ENCODE measurements around the gene EP400.
"Not testable (repeated sequence)": the region's sequence is repeated elsewhere in the genome, so short reads cannot be mapped to it uniquely, and the experiment has no call there.

The EP400 gene

GRCh38 chr12:132071830-132072384 lies 122.2 kb downstream of the EP400 start:
- DNase-seq, result peak; percentile 52

- DNase-seq, result peak; percentile 24
These were observed 124.5 kb downstream of the EP400 start for GRCh38 chr12:132074216-132074615.

GRCh38 chr12:132075026-132075713 lies 125.4 kb downstream of the EP400 start:
- peak; percentile 47 for DNase-seq

- peak; percentile 27 for DNase-seq
These were observed 126.2 kb downstream of the EP400 start for GRCh38 chr12:132075714-132076553.

- DNase-seq, result peak; percentile 50
These were observed 127.0 kb downstream of the EP400 start for GRCh38 chr12:132076711-132077110.

- peak; percentile 55 for DNase-seq
These were observed 127.8 kb downstream of the EP400 start for GRCh38 chr12:132077322-132078100.

DNA sequence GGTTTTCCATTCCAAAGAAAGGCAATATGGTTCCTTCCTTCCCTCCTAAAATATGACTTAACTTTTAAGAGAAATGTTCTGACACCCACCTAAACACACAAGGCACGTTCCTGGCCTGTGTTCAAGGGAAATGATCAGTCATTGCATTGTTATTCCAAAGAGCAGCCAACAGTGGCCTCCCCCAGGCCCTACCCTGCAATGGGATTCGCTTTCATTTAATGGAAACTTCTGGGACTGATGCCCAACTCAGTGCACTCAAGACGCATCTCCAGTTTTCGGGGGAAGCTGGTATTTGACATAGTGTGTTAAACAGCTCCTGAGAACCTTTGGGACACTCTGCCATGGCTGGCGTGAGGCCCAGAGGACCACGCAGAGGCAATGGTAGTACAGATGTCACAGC lies 128.4 kb downstream of the EP400 start:
- DNase-seq, result peak; percentile 25

- DNase-seq, result peak; percentile 16
These were observed 129.5 kb downstream of the EP400 start for GRCh38 chr12:132079200-132079599.

GRCh38 chr12:132079695-132080094 lies 130.0 kb downstream of the EP400 start:
- DNase-seq, result no peak

DNA sequence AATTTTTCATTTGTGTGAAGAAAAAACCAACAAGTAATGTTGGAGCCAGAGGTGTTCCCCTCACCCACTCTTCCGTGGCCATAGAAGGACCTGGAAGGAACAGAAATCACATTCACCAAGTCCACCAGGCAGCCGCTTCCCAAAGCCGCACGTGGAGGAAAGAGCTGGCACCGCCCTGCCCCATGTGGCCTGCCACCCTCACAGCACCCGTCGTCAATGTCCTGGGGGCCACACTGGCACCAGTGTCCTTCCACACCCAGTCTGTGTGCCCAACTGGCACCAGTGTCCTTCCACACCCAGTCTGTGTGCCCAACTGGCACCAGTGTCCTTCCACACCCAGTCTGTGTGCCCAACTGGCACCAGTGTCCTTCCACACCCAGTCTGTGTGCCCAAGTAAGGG lies 130.8 kb downstream of the EP400 start:
- not testable (repeated sequence) for DNase-seq

DNA sequence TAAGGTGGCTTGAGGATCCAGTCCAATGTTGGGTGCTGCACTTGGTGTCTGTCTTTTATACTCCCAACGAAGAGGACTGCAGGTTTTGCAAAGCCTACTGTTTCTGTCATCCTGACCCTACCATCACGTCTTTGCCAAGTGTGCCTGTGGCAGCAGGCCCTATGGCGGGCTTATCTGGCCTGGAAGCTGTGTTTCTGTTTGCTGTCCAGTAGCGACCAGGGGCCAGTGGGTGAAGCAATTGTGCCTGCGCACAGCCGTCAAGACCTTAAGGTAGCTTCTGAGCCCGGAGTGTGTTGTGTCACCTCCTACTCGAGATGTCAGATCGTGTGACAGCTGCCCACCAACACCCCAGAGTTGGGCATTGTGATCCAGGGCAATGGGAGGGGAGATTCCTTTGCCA lies 131.7 kb downstream of the EP400 start:
- DNase-seq, result no peak

GRCh38 chr12:132083614-132083940 lies 133.8 kb downstream of the EP400 start:
- no peak for DNase-seq

DNA sequence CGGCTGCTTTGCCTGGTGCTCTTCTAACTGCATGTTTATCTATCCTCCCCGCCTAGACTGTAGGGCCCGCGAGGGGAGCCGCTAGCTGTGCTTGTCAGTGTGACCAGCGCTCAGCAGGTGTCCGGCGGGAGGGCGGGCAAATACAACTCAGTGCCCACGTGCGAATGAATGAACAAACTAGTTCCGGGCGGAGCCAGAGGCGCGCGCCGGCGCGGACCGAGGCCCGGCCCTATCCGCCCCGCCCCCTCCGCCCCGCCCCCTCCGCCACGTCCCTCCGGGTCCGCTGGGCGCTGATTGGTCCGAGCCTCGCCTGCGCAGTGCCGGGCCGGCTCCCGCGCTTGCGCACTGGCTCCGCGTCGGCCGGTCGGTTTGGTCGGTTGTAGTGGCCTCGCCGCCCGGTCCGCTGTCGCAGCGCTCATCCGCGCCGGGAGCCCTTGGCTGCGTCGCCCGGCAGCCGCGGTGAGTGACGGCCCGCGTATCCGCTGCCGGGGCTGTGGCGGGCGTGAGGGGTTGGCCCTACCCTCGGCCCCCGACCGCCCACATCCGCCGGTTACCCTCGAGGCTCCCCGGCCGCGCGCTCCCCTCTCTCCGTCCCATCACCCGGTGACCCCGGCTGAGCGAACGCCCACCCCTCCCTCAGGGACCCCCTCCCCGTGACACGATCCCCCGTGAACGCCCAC lies 134.3 kb downstream of the EP400 start:
- DNase-seq, result peak; percentile 96

- peak; percentile 80 for DNase-seq
These were observed 135.0 kb downstream of the EP400 start for GRCh38 chr12:132084621-132085290.

DNA sequence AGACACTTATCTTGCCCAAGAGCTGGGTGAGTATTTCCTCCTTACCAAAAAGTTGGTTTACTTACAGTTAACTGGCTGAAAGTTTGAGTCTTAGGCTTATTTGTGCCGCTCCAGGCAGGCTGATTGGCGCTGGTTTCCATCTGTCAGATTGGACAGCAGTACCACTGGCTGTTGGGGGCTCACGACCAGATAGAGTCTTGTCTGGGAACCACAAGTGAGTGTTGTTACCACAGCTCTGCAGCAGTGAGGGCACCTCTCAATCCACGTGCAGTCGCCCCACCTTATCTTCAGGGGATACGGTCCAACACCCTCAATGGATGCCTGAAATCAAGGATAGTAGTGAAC lies 135.5 kb downstream of the EP400 start:
- no peak for DNase-seq

DNA sequence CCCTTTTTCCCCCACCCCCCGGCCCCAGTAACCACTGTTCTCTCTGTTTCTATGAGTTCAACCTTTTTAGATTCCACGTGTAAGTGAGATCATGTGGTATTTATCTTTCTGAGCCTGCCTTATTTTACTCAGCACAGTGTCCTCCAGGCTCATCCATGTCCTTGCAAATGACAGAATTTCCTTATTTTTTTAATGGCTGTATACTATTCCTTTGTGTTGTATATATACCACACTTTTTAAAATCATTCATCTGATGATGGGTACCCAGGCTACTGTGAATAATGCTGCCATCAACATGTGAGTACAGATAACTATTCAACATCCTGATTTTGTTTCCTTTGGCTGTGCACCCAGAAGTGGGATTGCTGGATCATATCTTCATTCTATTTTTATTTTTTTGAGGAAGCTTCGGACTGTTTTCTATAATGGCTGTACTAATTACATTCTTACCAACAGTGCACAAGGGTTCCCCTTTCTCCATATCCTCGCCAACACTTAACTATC lies 139.7 kb downstream of the EP400 start:
- no peak for DNase-seq

GRCh38 chr12:132094269-132094891 lies 144.6 kb downstream of the EP400 start:
- DNase-seq, result no peak

GRCh38 chr12:132095520-132096409 lies 146.0 kb downstream of the EP400 start:
- DNase-seq, result no peak

GRCh38 chr12:132099739-132100138 lies 150.0 kb downstream of the EP400 start:
- DNase-seq, result no peak

GRCh38 chr12:132100306-132101065 lies 150.7 kb downstream of the EP400 start:
- no peak for DNase-seq
